GM03348 (cell line): ENCODE measurements around the gene TMEM63C.

Source experiments
- DNase-seq: peaks from one replicate; pipeline ENCODE4 v3.0.0; 2012; ENCODE audit warnings: low spot score

TMEM63C gene

GRCh38 chr14:77258566-77258965 lies 77.0 kb downstream of the TMEM63C start:
- DNase-seq: no peak

- no peak for DNase-seq
Measured at GRCh38 chr14:77259025-77259715, 77.6 kb downstream of the TMEM63C start.

DNA sequence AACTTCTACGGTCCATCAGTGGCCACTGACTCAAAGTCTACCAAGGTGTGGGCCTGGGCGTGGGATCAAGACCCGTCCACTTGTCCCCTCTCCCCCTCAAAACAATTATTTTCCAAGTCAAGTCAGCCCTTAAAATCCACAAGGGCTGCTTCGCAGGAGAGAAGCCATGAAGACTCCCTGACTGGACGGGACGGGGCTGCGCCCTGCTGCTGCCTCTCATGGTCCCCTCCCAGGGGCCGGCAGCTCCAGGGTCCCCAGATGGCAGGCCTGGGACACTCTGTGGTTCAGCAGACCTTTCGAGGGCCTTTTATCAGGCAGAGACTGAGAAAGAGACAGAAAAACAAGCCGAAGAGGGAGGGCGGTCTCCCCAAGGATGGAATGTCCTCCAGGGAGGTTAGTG lies 78.6 kb downstream of the TMEM63C start:
- no peak for DNase-seq

DNA sequence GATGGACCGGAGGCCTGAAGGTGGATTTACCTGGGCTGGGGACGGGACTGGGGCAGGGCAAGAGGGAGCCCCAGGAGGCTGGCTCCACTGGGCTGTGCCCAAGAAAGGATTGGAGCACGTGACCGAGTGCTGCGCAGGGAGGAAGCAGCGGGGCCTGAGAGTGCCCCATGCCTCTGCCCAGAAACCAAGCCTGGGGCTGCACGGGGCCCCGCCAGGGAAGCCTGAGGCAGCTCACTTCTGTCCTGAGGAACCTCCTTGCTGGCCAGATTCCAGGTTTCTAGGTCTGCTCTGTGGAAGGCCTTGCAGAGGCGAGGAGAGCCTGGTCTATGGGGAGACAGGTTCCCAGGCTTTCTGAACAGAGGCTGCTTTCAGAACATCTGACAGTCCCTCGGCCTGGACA lies 79.0 kb downstream of the TMEM63C start:
- DNase-seq: no peak

- no peak for DNase-seq
Measured at GRCh38 chr14:77264466-77265186, 83.0 kb downstream of the TMEM63C start.

GRCh38 chr14:77265187-77265515 lies 83.6 kb downstream of the TMEM63C start:
- DNase-seq: no peak

- no peak for DNase-seq
Measured at GRCh38 chr14:77265561-77266335, 84.2 kb downstream of the TMEM63C start.

- DNase-seq: no peak
Measured at GRCh38 chr14:77266336-77266735, 84.7 kb downstream of the TMEM63C start.

GRCh38 chr14:77267937-77268699 lies 86.5 kb downstream of the TMEM63C start:
- no peak for DNase-seq

DNA sequence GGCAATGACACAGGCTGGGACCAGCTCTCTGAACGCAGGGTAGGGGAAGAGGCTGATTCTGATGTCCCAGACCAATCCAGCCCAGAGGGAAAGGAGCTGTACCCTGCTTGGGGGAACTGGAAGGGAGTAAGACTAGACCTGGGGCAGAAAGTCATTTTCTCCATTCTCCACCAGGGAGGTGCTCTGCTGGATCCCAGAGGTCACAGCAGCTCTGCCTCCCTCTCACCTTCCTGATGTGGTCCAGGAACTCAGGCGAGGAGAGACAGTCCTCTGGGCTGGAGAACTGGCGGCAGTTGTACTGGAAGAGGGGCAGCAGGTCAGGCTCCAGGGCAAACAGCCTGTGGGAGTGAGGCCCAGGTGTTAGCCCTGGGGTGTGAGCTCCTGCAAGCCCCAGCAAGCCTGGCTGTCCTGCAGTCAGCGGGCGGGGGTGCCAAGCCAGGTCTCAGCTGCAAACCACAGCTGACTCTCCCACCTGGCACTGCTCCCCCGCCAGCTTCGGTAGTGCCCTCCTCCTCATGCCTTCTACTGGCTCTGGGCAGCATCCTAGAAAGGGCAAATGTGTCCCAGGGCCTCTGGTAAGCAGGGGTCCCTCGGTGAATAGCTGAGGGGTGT lies 87.5 kb downstream of the TMEM63C start:
- no peak for DNase-seq

GRCh38 chr14:77270361-77271112 lies 88.9 kb downstream of the TMEM63C start:
- DNase-seq: no peak

GRCh38 chr14:77271113-77271710 lies 89.6 kb downstream of the TMEM63C start, which contains the start of gene NGB:
NGB (minus strand) TSS chr14:77271206; CDS start chr14:77270937, 269 bp downstream.
- no peak for DNase-seq

DNA sequence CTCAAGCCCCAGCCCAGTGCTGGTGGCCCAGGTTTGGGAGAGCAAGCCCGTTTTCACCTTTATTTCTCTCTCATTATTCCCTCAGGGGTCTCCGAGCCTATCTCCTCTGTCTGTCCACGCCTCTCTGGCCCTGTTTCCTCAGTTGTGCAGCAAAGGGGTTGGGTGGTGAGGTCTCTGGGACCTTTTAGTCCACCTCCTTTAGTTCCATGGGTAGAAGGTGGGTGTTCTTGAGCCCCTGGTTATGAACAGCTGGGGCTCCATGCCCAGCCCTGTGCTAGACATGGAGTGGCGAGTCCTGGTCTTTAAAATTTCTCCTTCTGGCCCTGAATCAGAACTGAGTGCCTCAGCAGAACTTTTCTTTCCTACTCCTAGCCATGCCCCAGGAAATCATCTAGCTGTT lies 90.7 kb downstream of the TMEM63C start:
- no peak for DNase-seq

GRCh38 chr14:77273796-77274195 lies 92.2 kb downstream of the TMEM63C start:
- no peak for DNase-seq

GRCh38 chr14:77275041-77275580 lies 93.5 kb downstream of the TMEM63C start:
- no peak for DNase-seq

- DNase-seq: no peak
Measured at GRCh38 chr14:77275601-77276017, 94.0 kb downstream of the TMEM63C start.

- no peak for DNase-seq
Measured at GRCh38 chr14:77276295-77276935, 94.8 kb downstream of the TMEM63C start.

DNA sequence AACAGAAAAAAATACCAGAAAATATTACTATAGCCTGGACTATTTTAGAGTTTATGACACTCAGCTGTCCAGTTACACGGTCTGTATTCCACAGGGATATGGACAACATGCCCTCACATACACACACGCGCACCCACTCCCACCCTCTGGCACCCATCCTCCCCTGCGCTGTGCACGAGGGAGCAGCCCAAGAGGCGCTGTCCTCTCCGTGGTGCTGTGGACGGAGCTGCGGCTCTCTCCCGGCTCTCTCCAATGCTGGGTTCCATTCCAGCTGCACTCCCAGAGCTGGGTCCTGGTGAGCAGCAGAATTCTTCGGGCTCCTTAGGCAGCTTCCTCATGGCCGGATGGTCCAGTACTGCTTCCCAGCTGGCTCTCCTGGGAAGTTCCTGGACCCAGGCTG lies 95.4 kb downstream of the TMEM63C start:
- no peak for DNase-seq

- no peak for DNase-seq
Measured at GRCh38 chr14:77278461-77279230, 97.0 kb downstream of the TMEM63C start.
